GM12865 (cell line): ENCODE results near the gene NME7.
"Not testable (repeated sequence)": the region's sequence is repeated elsewhere in the genome, so short reads cannot be mapped to it uniquely, and the experiment has no call there.

Source experiments
- DNase-seq: peaks from one replicate; pipeline ENCODE4 v3.0.0; 2010; ENCODE audit warnings: low read depth
- H3K4me3 ChIP-seq: 2 replicates; pipeline ENCODE4 v1.5.1; 2011; ENCODE audit warnings: mild to moderate bottlenecking, low read depth, low read length, control low read depth
- CTCF ChIP-seq: IDR thresholded peaks from 2 replicates; pipeline ENCODE4 v1.5.1; 2011; ENCODE audit warnings: low read length, control low read depth, low read depth, inconsistent platforms; ENCODE audit not compliant: insufficient read depth; ENCODE audit errors: missing control alignments

NME7 gene

DNA sequence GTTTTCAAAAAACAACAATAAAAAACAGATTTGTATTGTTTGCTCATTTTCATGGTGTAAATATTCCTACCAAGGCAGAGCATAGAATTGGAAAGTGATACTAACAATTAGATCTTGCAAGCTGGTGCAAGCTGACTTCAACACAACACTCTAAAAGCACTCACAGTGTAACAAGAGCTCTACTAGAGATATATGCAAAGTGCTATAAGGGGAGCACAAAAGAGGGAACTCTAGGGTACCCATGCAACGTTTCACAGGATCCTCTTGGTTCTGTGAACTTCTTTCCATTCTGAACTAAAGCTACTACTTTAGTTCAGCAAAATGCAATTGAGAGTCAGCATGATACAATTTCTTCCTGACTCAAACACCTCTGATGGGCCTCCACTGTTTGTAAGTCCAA is 182.8 kb downstream of the NME7 start:
- DNase-seq, result no peak
- H3K4me3 ChIP-seq, result no peak overlapping the region
- no peak for TF ChIP-seq CTCF

- H3K4me3 ChIP-seq, result no peak overlapping the region
- no peak for DNase-seq
- TF ChIP-seq CTCF, result no peak
Measured at GRCh38 chr1:169180174-169180573, 187.4 kb downstream of the NME7 start.

DNA sequence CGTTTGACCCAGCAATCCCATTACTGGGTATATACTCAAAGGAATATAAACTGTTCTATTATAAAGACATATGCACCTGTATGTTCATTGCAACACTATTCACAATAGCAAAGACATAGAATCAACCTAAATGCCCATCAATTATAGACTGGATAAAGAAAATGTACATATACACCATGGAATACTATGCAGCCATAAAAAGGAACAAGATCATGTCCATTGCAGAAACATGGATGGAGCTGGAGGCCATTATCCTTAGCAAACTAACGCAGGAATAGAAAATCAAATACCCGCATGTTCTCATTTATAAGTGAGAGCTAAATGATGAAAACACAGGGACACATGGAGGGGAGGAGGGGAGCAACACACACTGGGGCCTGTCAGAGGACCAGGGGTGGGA is 188.2 kb downstream of the NME7 start:
- not testable (repeated sequence) for H3K4me3 ChIP-seq, DNase-seq

DNA sequence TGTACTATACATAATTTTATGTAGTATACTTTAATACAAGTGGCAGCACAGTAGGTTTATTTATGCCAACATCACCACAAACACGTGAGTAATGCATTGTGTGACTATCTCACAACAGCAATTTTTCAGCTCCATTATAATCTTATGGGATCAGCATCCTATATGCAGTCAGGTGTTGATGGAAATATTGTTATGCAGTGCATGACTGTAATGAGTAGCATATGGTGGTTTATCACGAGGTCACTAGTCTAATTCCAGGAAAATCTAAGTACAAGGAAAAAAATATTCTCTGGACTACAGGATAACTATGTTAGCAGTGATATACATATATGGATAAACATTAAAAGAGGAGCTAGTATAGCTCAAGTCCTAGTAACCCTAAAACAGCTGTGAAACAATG is 192.1 kb downstream of the NME7 start:
- H3K4me3 ChIP-seq, result no peak overlapping the region
- DNase-seq, result no peak
- no peak for TF ChIP-seq CTCF

DNA sequence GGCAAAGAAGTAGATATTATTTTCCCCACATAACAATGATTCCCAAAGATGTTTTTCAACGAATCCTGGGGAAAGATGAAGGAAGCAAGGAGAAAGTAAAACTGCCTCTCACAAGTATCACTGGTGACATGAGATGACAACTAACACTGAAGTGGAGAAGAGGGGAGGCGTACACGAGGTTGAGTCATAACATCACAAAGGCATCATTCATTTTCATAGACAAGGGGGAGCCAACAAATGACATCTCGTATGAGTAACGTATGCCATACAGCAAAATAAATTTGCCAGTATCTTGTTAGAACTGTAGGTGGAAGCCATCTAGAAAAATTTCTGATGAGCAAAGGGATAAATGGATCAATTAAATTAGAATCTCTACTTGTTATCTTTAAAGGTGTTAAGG is 204.5 kb downstream of the NME7 start:
- H3K4me3 ChIP-seq, result no peak overlapping the region
- no peak for TF ChIP-seq CTCF
- peak; percentile 42 for DNase-seq

DNA sequence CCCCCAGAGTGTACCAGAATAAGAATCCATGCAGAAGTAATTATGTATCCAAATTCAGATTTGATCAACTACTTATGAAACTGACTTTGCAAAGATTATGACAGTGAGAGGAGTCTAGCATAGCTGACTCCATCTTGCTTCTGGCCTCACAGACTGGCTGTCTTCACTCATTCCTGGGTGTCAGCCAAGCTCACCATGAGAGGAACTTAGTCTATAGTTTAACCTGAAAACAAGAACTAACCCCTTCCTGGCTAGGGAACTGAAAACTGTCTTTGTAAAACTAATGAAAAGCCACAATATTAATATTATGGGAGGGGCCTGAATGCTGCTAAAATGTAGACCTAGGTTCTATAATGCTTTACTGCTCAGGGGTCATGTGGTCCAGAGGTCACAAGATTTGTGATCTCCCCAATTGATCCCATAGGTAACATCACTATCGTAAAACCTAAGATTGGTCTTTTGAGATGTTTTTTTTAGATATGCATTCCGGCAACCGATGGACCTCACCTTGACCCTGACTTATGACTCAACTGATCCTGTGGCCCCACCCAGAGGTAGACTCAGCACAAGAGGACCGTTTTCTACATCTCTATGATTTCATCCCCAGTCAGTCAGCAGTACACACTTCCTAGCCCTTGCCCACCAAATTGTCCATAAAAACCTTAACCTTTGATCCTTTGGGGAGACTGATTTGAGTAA is 206.0 kb downstream of the NME7 start:
- DNase-seq, result peak; percentile 44
- no peak for TF ChIP-seq CTCF
- H3K4me3 ChIP-seq, result no peak overlapping the region

GRCh38 chr1:169160845-169161495 is 206.6 kb downstream of the NME7 start:
- no peak overlapping the region for H3K4me3 ChIP-seq
- no peak for DNase-seq
- no peak for TF ChIP-seq CTCF
